Fibroblast of the conjunctiva (primary cell): ENCODE measurements around the gene ITGBL1.
A peak's percentile ranks its signal among the peaks of the same experiment; 100 is the strongest.

Source experiments
- DNase-seq: peaks from one replicate; pipeline ENCODE4 v3.0.0-alpha.2; 2010; ENCODE audit warnings: low read depth

The ITGBL1 gene, protein sequence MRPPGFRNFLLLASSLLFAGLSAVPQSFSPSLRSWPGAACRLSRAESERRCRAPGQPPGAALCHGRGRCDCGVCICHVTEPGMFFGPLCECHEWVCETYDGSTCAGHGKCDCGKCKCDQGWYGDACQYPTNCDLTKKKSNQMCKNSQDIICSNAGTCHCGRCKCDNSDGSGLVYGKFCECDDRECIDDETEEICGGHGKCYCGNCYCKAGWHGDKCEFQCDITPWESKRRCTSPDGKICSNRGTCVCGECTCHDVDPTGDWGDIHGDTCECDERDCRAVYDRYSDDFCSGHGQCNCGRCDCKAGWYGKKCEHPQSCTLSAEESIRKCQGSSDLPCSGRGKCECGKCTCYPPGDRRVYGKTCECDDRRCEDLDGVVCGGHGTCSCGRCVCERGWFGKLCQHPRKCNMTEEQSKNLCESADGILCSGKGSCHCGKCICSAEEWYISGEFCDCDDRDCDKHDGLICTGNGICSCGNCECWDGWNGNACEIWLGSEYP

GRCh38 chr13:101452519-101453485 is at the start of gene ITGBL1:
ITGBL1 (plus strand) TSS chr13:101452675; CDS start chr13:101452834, 159 bp downstream.
- peak; percentile 52 for DNase-seq

DNA sequence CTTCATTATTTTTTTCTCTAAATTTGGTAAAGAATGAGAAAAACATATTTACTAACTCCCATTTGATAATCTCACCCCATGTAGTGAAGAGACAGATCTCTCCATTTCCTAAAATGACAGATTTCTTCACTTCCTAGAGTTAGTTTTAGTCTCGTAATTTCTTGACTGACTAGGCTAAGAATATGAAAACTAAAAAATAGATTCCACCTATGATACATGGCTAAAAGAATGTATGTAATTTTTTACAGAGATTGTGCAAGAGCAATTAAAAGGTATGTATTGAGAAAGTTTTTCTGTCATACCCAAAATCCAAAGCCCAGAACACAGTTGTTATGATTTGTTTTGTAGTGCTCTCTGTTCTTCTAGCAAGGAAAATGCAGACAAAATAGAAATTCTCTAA is 45.7 kb upstream of the ITGBL1 start:
- no peak for DNase-seq

DNA sequence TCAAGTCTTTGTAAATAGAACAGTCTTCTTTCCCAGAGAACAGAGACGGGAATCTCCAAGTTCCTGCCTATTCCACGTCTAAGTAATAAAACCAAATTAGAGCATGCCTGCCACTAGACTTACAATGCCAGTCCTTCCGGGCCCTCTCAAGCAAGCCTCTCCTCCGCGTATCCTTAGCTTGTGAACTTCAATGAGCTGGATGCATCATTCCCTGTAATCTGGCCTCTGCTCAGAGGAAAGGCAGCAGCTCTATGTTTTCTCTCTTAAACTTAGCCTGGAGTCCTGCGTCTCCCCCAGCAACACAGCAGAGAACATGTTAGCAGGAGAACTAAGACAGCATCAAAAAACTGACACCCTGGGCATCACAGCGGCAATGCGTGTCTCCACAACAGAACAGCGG is 44.3 kb upstream of the ITGBL1 start:
- DNase-seq: no peak

- no peak for DNase-seq
Measured at GRCh38 chr13:101408992-101409656, 43.4 kb upstream of the ITGBL1 start.

GRCh38 chr13:101412076-101412475 is 40.4 kb upstream of the ITGBL1 start:
- DNase-seq: no peak

GRCh38 chr13:101415358-101416174 is 36.9 kb upstream of the ITGBL1 start:
- DNase-seq: no peak

GRCh38 chr13:101416181-101417042 is 36.1 kb upstream of the ITGBL1 start, which contains the start of gene NALCN:
NALCN (minus strand) TSS chr13:101416508; CDS start chr13:101399126, 17,382 bp downstream.
- DNase-seq: no peak

DNA sequence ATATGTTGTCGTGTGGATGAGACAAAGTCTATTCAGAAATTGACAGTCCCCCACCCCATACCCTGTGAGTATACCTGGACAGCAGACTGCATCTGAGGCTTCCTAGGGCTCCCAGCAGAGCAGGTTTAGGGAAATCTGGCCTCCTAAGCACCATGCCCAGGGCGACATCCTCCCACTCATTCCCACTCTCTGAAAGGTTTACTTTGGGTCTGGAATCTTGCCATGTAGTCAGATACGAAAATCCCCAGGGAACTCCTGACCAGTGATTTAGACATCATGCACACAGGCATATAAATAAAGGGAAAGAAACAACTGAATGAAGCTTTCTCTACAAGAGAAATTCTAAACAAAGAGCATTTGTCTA is 35.5 kb upstream of the ITGBL1 start:
- no peak for DNase-seq

DNA sequence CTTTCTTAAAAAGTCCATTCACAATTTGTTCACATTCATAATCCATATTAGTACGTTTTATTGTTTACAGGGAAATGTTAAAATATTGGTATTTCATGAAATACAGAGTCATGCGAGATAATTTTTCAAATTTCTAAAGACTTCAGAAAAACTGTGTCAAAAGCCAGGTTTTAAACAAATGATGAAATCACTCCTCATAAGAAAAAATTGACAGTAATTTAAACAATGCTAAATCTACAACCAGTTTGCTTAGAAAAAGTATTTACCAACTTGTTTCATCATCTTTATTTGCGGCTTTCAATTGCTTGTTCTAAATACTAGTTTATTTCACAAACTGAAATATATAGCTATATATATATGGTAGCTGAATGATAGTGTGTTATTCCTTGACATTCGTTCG is 35.0 kb upstream of the ITGBL1 start:
- DNase-seq: no peak

- DNase-seq: no peak
Measured at GRCh38 chr13:101423872-101424271, 28.6 kb upstream of the ITGBL1 start.

DNA sequence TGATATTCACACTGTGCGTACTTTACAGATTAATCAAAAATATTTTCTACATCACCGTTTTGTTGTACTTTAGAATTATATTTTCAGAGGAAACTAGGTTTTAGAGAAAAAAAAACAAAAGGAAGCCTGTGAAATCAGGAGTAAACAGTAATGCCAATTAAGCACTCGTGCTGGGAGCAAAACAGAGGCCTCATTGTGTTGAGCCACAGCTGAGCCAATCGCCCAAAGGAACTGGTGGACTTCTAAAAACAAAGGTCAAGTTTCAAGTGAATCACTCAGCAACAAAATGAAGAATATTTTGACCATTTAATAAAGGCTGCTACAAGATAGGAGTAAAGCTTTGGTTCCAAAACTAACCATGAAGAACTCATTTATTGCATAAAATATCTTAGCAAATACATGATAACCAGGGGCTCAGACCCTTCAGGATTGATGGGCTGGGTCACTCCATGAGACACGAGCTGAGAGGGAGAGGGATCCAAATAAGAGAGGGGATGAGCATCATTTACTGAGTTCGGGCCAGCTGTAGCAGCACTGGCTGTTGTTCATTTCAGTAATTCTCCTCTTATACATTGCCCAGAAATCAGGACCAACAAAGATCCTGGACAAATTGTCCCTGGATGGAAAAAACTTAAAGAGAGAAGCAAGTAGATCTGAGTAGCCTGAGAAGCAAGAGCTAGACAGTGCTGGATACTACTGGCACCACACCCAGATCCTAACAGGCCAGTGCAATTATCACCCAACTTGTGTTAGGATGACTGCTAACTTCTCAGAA is 27.9 kb upstream of the ITGBL1 start:
- no peak for DNase-seq

GRCh38 chr13:101425156-101425471 is 27.4 kb upstream of the ITGBL1 start:
- DNase-seq: no peak

GRCh38 chr13:101425623-101426022 is 26.9 kb upstream of the ITGBL1 start:
- DNase-seq: no peak

GRCh38 chr13:101429733-101430132 is 22.7 kb upstream of the ITGBL1 start:
- no peak for DNase-seq

DNA sequence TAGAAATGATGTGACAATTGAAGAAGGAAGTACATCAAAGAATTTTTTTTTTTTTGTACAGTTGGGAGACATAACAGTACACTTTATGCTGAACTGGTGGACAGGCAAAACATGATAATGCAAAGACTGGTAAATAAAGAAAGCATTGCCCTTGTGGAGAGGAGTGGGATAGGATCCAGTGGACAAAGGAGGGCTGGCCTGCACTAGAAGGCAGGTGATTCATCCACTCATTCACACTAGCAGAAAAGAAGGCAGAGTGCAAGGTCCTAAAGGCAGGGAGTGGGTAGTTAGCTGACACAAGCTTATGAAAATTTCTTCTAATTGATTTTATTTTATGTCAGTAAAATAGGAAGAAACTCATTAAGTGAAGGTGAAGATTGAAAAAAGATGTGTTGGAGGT is 18.6 kb upstream of the ITGBL1 start:
- DNase-seq: no peak

- DNase-seq: no peak
Measured at GRCh38 chr13:101434486-101434885, 18.0 kb upstream of the ITGBL1 start.

DNA sequence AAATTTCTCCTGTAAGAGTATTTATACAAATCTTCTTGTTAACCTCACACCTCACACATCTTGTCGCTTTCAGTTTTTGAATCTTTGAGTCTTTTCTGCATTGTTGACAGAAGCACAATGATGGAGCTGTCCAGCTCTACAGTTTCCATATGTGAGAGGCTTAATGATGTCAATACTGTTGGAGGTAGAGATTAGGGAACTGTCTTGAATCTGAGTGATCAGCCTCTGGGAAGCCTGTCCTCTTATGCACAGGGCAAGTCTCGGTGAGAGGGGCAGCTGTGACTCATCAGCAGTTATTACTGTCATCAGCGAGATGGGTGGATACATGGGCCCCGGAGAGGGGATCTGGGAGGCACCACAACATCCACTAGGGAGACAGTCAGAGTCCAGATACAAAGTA is 4.6 kb upstream of the ITGBL1 start:
- no peak for DNase-seq

- DNase-seq: peak; percentile 46
Measured at GRCh38 chr13:101449790-101450748, 2.4 kb upstream of the ITGBL1 start.

GRCh38 chr13:101450749-101451130 is 1.7 kb upstream of the ITGBL1 start:
- no peak for DNase-seq
